Heart left ventricle (tissue), 16 donors: ENCODE measurements around the gene CPLX3. TPM values are rescaled to one million over a fixed set of nuclear protein-coding genes. Genes with fewer than 3 reads are reported as not detected.
A peak's percentile ranks its signal among the peaks of the same experiment; 100 is the strongest.

Experiments used
- ATAC-seq, 4 donors: fragments of 200-7000 bp; cut with Tn5 transposase; one replicate each; pipeline ENCODE4 v1.9.1; 2020 to 2022; ENCODE audit warnings: moderate library complexity in 4 of 4, mild to moderate bottlenecking in 3 of 4, moderate number of reproducible peaks in 1 of 4
- DNase-seq, 5 donors: peaks; one replicate each; pipeline ENCODE4 v3.0.0-alpha.2; 2020
- H3K27ac ChIP-seq, 12 donors: fragments of 200-600 bp; sonication (generic) in 4 of 12; one replicate each; pipeline versions ENCODE4 v1.5.0 to v1.8.0; 2016 to 2022; ENCODE audit warnings: mild to moderate bottlenecking in 2 of 12
- H3K27me3 ChIP-seq, 9 donors: fragments of 200-600 bp; sonication (generic) in 2 of 9; one replicate each; pipeline versions ENCODE4 v1.5.1 to v1.8.0; 2016 to 2022; ENCODE audit warnings: mild to moderate bottlenecking in 3 of 9
- H3K36me3 ChIP-seq, 9 donors: fragments of 200-600 bp; sonication (generic) in 2 of 9; one replicate each; pipeline versions ENCODE4 v1.5.0 to v1.8.0; 2018 to 2022; ENCODE audit warnings: mild to moderate bottlenecking in 2 of 9
- H3K4me1 ChIP-seq, 12 donors: fragments of 200-600 bp; sonication (generic) in 4 of 12; one replicate each; pipeline versions ENCODE4 v1.5.0 to v1.8.0; 2016 to 2022; ENCODE audit warnings: mild to moderate bottlenecking in 3 of 12
- H3K4me3 ChIP-seq, 12 donors: fragments of 200-600 bp; sonication (generic) in 4 of 12; one replicate each; pipeline versions ENCODE4 v1.5.0 to v1.8.0; 2017 to 2022; ENCODE audit warnings: mild to moderate bottlenecking in 9 of 12, moderate library complexity in 4 of 12
- H3K9me3 ChIP-seq, 12 donors: fragments of 200-600 bp; sonication (generic) in 4 of 12; one replicate each; pipeline versions ENCODE4 v1.5.0 to v1.8.0; 2016 to 2022; ENCODE audit warnings: mild to moderate bottlenecking in 1 of 12
- POLR2A ChIP-seq, 2 donors: fragments of 450-650 bp; IDR thresholded peaks; one replicate each; pipeline ENCODE4 v1.6.1; 2017; ENCODE audit warnings: antibody characterized with exemption in 2 of 2, mild to moderate bottlenecking in 2 of 2, moderate library complexity in 2 of 2
- WGBS, 4 donors: extraction: QIAGEN DNeasy Blood & Tissue Kit in 2 of 4; methylation state at CpG; one replicate each; pipeline versions ENCODE4 v1.1.5 to v1.1.7; 2013 to 2018; 5-methylcytosine and 5-hydroxymethylcytosine counted together
- intact Hi-C, 10 donors: fragments of 100-400 bp; cut with DNase I; formaldehyde crosslinking; loops; one replicate each; pipeline versions ENCODE4 v1.11.1 to v1.14.2; 2022
- polyA plus RNA-seq, 2 donors: library from polyadenylated mRNA; stranded (reverse); fragments of 200-250 nt; gene quantifications; one replicate each; pipeline ENCODE4 v1.2.3, GENCODE V29; 2013
- total RNA-seq, 9 donors: library from RNA; depleted of rRNA in 2 of 9; stranded (reverse); fragments of >200 nt in 2 of 9; fragmentation: NEBNext Ultra II Directional in 3 of 9; extraction: Animal tissue kit (Norgen Biotek cat#: 25700) in 3 of 9; gene quantifications; one replicate each; pipeline versions ENCODE4 v1.1.0 to v1.2.4, GENCODE V29; 2016 to 2023
- TF ChIP-seq, protein P1 (sequence below), 12 donors: fragments of 200-600 bp; sonication (generic) in 4 of 12; IDR thresholded peaks; one replicate each; pipeline versions ENCODE4 v1.5.0 to v1.8.0; 2018 to 2022; ENCODE audit warnings: antibody characterized with exemption in 12 of 12, mild to moderate bottlenecking in 5 of 12
- donor health status: ischemic (EF 13 %, LVEDD 7.1; RV severe dilation, severe dysfunction).
- donor health status: healthy with polysubstance abuse.
- donor health status: DM: no; HTN: yes; CAD: no.
- donor health status: DM: no; HTN: no; CAD: no.
- donor health status: ischemic (EF 25% LVEDD 6.9; RV normal size, moderate dysfunction).
- donor health status: ischemic (EF 25% LVEDD 5.7; RV mildly dilated, moderate dysfunction).
- donor health status: healthy.
- donor health status: DM: yes; HTN: yes; CAD: no.
- donor health status: ischemic (EF 35%, LVEDD 5.7; RV mildly dilated, moderate dysfunction).
- donor health status: nonischemic (EF 11% LVEDD 7.7; RV severe dilation, severe dysfunction).
- donor health status: DM: yes; HTN: yes; CAD: no.
- donor health status: PGD.
- donor health status: ischemic (EF 29% LVEDD 5.4; RV normal size, mild dysfunction).
- donor health status: nonischemic (EF 23%, LVEDD 6.1; RV moderate dilation, normal function).

Gene CPLX3
- total and polyA plus RNA-seq, 11 donors: 0.06 to 3.3 (median 1.6) TPM; not detected in 3

- no peak for DNase-seq
- Histone ChIP-seq H3K4me3 (no peak overlapping the region), H3K36me3 (peaks cover 0 to 25% (median 9%) of the 10 kb centered on the region in 9 donors), H3K27me3 (no peaks in the 10 kb centered on the region), H3K9me3 (no peaks in the 10 kb centered on the region), H3K27ac (peak overlapping the region in 1 of 12 donors; percentile 59), H3K4me1 (peaks cover 0 to 50% (median 30%) of the 10 kb centered on the region in 12 donors)
- intact Hi-C loops: loop anchor here in 1 of 10 donors (5.0 kb wide), 1 partner anchor 44 kb away; no protein-coding TSS in a partner anchor
- no peak for ATAC-seq
- WGBS, 4 donors: 80 to 83% (median 81%) methylated on average over 4 of the region's 4 CpGs
- no peak for TF ChIP-seq POLR2A (IDR thresholded peaks at IDR 0.05)
- TF ChIP-seq, protein P1, sequence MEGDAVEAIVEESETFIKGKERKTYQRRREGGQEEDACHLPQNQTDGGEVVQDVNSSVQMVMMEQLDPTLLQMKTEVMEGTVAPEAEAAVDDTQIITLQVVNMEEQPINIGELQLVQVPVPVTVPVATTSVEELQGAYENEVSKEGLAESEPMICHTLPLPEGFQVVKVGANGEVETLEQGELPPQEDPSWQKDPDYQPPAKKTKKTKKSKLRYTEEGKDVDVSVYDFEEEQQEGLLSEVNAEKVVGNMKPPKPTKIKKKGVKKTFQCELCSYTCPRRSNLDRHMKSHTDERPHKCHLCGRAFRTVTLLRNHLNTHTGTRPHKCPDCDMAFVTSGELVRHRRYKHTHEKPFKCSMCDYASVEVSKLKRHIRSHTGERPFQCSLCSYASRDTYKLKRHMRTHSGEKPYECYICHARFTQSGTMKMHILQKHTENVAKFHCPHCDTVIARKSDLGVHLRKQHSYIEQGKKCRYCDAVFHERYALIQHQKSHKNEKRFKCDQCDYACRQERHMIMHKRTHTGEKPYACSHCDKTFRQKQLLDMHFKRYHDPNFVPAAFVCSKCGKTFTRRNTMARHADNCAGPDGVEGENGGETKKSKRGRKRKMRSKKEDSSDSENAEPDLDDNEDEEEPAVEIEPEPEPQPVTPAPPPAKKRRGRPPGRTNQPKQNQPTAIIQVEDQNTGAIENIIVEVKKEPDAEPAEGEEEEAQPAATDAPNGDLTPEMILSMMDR (IDR thresholded peaks at IDR 0.05): no peak
Measured at GRCh38 chr15:74858369-74858740, 31.9 kb downstream of the CPLX3 start.

- H3K4me1 ChIP-seq: peaks cover 0 to 68% (median 34%) of the 10 kb centered on the region in 12 donors
- H3K36me3 ChIP-seq: peaks cover 0 to 13% (median 0%) of the 10 kb centered on the region in 9 donors
- no peaks in the 10 kb centered on the region for H3K9me3 ChIP-seq
- ATAC-seq: peak in 2 of 4 donors; percentile 50 to 55
- 80 to 86% (median 81%) methylated on average over 11 of the region's 11 CpGs for WGBS, 4 donors
- TF ChIP-seq, protein P1 (IDR thresholded peaks at IDR 0.05): no peak
- TF ChIP-seq POLR2A (IDR thresholded peaks at IDR 0.05): no peak
- H3K27ac ChIP-seq: peak overlapping the region in 1 of 12 donors; percentile 49
- intact Hi-C loops: no loop called here
- no peaks in the 10 kb centered on the region for H3K27me3 ChIP-seq
- no peak for DNase-seq
- H3K4me3 ChIP-seq: no peak overlapping the region
Measured at GRCh38 chr15:74863239-74864056, 37.0 kb downstream of the CPLX3 start.

- TF ChIP-seq, protein P1 (IDR thresholded peaks at IDR 0.05): no peak
- TF ChIP-seq POLR2A (IDR thresholded peaks at IDR 0.05): no peak
Measured at GRCh38 chr15:74864296-74864695, 37.9 kb downstream of the CPLX3 start.

GRCh38 chr15:74865316-74865715 lies 38.9 kb downstream of the CPLX3 start:
- Histone ChIP-seq H3K27me3 (no peaks in the 10 kb centered on the region), H3K27ac (no peak overlapping the region), H3K36me3 (peaks cover 0 to 15% (median 0%) of the 10 kb centered on the region in 9 donors), H3K4me1 (peaks cover 5 to 70% (median 42%) of the 10 kb centered on the region in 12 donors), H3K4me3 (no peak overlapping the region), H3K9me3 (no peaks in the 10 kb centered on the region)
- TF ChIP-seq, protein P1 (IDR thresholded peaks at IDR 0.05): no peak
- TF ChIP-seq POLR2A (IDR thresholded peaks at IDR 0.05): no peak
- 89 to 99% (median 93%) methylated on average over 2 of the region's 2 CpGs for WGBS, 4 donors
- no peak for ATAC-seq
- DNase-seq: no peak
- intact Hi-C loops: no loop called here

More at GRCh38 chr15:74864296-74864695, 37.9 kb downstream of the CPLX3 start:
- intact Hi-C loops: no loop called here
- Histone ChIP-seq H3K27ac (no peak overlapping the region), H3K27me3 (no peaks in the 10 kb centered on the region), H3K36me3 (peaks cover 0 to 15% (median 0%) of the 10 kb centered on the region in 9 donors), H3K4me1 (peaks cover 1 to 70% (median 37%) of the 10 kb centered on the region in 12 donors), H3K4me3 (no peak overlapping the region), H3K9me3 (no peaks in the 10 kb centered on the region)
- DNase-seq (no peak), ATAC-seq (no peak)
- 82 to 92% (median 88%) methylated on average over 6 of the region's 6 CpGs for WGBS, 4 donors
